Measurements from ENCODE around the gene PRB2. TPM values are rescaled to one million over a fixed set of nuclear protein-coding genes. Genes with fewer than 3 reads are reported as not detected.
"Not testable (repeated sequence)": the region's sequence is repeated elsewhere in the genome, so short reads cannot be mapped to it uniquely, and the experiment has no call there.

The PRB2 gene
- not detected for total RNA-seq

DNA sequence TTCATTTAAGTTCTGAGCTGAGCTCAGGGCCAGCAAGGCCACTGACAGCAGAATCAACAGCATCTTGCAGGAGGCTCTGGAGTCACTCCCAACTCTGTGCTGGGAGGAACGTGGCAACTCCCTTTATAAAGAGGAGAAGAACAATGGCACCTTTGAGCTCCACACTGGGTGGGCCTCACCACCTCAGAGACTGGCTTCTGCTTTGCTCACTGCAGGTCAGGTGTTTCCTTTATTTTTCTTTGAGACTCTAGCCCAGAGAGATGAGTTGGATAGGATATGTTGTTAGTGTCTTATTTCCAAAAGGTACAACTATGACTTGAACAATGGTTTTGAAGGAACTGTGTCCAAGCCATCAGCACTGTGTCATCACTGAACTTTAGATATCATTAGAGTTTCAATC, at the start of gene PRB2:
TSS of gene PRB2 (minus strand) at position 101 of the 400 bp plus-strand sequence. CDS start at position 63, 38 bp downstream.
- H3K4me3 Mint-ChIP-seq; DNase-seq; H3K36me3 Mint-ChIP-seq (ENCODE audit: low read depth); H3K27me3 Mint-ChIP-seq; H3K27ac Mint-ChIP-seq; H3K9me3 Mint-ChIP-seq; POLR2A ChIA-PET; H3K4me1 Mint-ChIP-seq; CTCF ChIA-PET: not testable (repeated sequence)

DNA sequence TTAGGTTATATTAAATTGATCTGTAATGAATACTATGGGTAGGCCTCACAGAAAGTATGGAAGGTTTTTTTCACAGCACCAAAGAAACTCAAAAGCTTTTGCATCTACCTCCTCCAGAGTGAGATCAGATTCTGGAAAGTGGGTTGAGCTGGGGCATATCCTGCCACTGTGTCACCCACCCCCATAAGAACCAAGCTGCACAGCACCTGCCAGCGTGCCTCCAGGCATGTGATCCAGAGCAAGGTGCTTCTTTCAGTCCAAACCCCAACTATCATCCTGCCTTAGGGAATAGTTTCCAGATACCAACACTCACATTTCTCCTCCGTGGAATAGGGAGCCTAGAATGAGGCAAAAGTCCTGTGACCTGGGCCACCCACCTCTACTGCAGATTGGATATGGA, 42.6 kb upstream of the PRB2 start:
- H3K27me3 Mint-ChIP-seq = peaks cover 4% of the 10 kb centered on the region
- CTCF ChIA-PET = interaction anchor here (0.7 kb wide), 1 partner anchor 1726 kb away, joined by 3 read pairs; no protein-coding TSS in a partner anchor
- POLR2A ChIA-PET = no interaction called here

DNA sequence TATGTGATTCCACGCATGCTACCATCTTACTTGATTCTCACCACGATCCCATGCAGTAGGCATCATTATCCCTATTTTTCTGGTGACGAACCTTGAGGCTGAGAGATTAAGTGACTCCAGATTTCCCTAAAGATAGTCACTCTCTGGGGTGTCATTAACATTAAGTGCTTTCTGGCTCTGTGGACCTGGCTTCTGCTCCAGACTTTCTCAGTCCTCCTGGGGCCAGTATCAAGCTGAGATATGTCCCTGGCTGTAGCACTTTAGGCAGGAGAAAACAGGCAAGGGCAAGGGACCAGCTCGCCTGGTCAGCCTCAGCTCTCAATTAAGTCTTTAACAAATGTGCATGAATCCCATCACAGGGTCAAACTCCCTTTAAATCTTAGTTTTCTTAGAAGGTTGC, 38.3 kb upstream of the PRB2 start:
- Mint-ChIP-seq H3K4me1 (no peaks in the 10 kb centered on the region), H3K27ac (no peak overlapping the region), H3K27me3 (peaks cover 8% of the 10 kb centered on the region), H3K36me3 (ENCODE audit: low read depth) (no peaks in the 10 kb centered on the region), H3K4me3 (no peak overlapping the region), H3K9me3 (no peaks in the 10 kb centered on the region)
- no peak for DNase-seq
- ChIA-PET CTCF (no interaction called here), POLR2A (no interaction called here)

More for the DNA sequence above, 42.6 kb upstream of the PRB2 start:
- no peak overlapping the region for H3K27ac Mint-ChIP-seq
- no peak overlapping the region for H3K4me3 Mint-ChIP-seq
- H3K4me1 Mint-ChIP-seq = no peaks in the 10 kb centered on the region
- DNase-seq = no peak
- no peaks in the 10 kb centered on the region for H3K9me3 Mint-ChIP-seq
- no peaks in the 10 kb centered on the region for H3K36me3 Mint-ChIP-seq (ENCODE audit: low read depth)

DNA sequence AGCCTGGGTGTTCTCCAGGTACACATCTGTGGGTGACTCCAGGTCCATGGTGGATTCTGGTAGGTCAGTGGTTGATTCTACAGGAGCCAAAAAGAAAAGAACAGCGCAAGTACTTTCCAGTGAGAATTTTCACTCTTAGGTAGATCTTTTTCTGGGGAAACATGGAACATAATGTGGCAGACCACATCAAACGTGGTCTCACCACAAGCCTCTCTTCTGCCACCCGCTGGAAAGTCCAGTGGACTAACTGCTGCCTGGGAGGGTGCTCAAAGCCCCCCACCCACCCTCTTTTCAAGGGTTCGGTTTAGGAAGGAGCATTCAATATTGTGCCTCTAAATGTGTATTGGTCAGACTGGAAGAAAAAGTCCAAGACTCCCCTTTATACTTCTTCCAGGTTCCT, 36.1 kb upstream of the PRB2 start:
- H3K9me3 Mint-ChIP-seq = no peaks in the 10 kb centered on the region
- H3K4me3 Mint-ChIP-seq = no peak overlapping the region
- H3K27ac Mint-ChIP-seq = no peak overlapping the region
- ChIA-PET CTCF (no interaction called here), POLR2A (no interaction called here)
- H3K36me3 Mint-ChIP-seq (ENCODE audit: low read depth) = no peaks in the 10 kb centered on the region
- no peaks in the 10 kb centered on the region for H3K4me1 Mint-ChIP-seq
- H3K27me3 Mint-ChIP-seq = peaks cover 8% of the 10 kb centered on the region
- no peak for DNase-seq

DNA sequence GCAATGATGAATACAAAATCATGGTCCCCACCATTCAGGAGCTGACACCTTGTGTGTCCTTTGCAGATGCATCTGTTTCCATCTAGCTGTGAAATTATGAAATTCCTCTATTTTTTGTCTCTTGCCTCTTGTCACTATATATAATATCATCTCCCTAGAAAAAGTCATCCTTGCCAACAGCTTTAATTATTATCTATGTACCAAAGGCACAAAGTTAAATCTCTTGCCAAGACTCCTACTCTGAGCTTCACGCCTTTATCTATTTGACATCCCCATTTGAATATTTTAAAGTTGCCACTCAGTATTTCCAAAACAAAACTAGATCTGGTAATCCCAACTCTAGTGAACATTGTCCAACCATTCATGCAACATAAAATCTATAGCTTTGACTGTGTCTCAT, 32.0 kb upstream of the PRB2 start:
- H3K4me1 Mint-ChIP-seq = no peaks in the 10 kb centered on the region
- peaks cover 8% of the 10 kb centered on the region for H3K27me3 Mint-ChIP-seq
- no peak overlapping the region for H3K27ac Mint-ChIP-seq
- H3K4me3 Mint-ChIP-seq = no peak overlapping the region
- DNase-seq = no peak
- ChIA-PET POLR2A (no interaction called here), CTCF (no interaction called here)
- H3K9me3 Mint-ChIP-seq = no peaks in the 10 kb centered on the region
- no peaks in the 10 kb centered on the region for H3K36me3 Mint-ChIP-seq (ENCODE audit: low read depth)

DNA sequence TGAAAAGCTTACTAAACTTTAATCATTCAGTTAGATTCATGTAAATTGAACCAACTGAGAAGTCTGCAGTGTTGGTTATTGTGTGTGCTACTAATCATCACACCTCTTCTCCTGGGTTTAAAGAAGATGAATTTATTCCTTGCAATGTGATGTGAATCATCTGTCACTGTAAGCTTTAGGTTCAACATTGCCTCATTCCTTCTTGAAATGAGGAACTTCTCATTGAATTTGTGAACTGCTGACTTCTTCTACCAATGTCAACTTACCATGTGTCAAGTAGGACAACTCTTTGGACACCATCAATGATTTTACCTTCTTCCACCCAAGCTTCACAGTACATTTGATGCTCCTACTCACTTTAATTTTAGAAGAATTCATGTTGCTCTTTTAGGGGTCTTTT, 17.4 kb upstream of the PRB2 start:
- DNase-seq = no peak
- Mint-ChIP-seq H3K27ac (no peak overlapping the region), H3K4me3 (no peak overlapping the region), H3K4me1 (no peaks in the 10 kb centered on the region), H3K27me3 (no peaks in the 10 kb centered on the region), H3K36me3 (ENCODE audit: low read depth) (no peaks in the 10 kb centered on the region), H3K9me3 (peaks cover 4% of the 10 kb centered on the region)
- ChIA-PET POLR2A (no interaction called here), CTCF (no interaction called here)

DNA sequence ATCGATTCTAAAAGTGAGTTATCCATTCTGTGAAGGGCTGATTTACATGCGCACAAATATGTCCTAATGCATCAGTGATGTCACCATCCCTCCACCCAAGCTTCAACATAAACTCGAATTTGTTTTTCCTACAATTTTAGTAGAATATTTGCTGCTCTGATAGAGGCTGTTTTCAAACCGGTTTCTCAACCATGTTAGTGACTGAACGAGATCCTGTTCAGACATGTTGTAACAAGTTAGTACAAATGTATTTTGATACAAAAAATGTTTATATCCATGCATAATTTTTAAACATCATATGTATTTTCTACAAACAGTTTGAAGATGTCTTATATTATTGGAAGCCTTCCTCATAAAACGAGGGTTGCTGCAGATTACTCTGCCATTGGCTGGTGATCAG, 12.7 kb upstream of the PRB2 start:
- H3K4me1 Mint-ChIP-seq = no peaks in the 10 kb centered on the region
- no peak overlapping the region for H3K27ac Mint-ChIP-seq
- POLR2A ChIA-PET = no interaction called here
- CTCF ChIA-PET = no interaction called here
- H3K36me3 Mint-ChIP-seq (ENCODE audit: low read depth) = no peaks in the 10 kb centered on the region
- H3K27me3 Mint-ChIP-seq = no peaks in the 10 kb centered on the region
- H3K9me3 Mint-ChIP-seq = peaks cover 4% of the 10 kb centered on the region
- no peak for DNase-seq
- H3K4me3 Mint-ChIP-seq = no peak overlapping the region

DNA sequence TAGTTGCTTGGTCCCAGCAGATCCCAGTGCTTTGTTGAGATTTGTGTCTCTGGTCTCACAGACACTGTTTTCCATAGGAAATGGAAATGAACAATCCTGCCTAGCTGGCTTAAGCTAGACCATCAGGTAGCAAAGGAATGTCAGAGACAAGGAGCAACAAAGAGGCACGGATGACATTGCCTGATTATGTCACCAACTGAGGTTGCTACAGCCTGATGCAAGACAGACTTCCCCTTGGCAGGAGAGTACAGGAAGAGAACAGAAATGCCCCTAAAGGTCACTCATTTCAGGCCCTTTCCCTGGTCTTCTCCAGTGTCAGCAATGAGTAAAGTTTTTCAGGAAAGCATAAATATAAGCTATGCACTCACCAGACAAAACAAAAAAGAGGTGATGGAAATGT, 2.0 kb upstream of the PRB2 start:
- POLR2A ChIA-PET = no interaction called here
- DNase-seq = no peak
- H3K4me1 Mint-ChIP-seq = no peaks in the 10 kb centered on the region

DNA sequence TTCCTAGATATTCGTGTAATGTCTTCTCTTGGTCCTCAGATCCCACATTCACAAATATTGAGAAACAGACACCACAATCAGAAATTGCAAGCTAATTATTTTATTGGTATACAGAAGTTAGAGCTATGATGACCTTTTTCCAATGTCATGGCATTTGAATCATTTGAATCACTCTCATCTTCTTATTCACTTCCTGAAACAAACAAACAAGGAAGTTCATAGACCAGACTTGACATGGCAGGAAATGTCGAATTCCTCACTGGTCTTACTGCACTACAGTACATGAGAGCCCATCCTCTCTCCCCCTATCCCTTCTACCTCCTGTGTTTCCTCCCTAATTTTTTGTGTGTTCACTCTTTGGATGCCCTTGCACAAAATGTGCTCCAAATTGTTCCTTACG, 3.9 kb downstream of the PRB2 start:
- H3K27ac Mint-ChIP-seq; H3K9me3 Mint-ChIP-seq; H3K4me3 Mint-ChIP-seq; H3K4me1 Mint-ChIP-seq; DNase-seq; H3K27me3 Mint-ChIP-seq; H3K36me3 Mint-ChIP-seq (ENCODE audit: low read depth); CTCF ChIA-PET; POLR2A ChIA-PET: not testable (repeated sequence)

More for the DNA sequence above, 2.0 kb upstream of the PRB2 start:
- Mint-ChIP-seq H3K36me3 (ENCODE audit: low read depth) (no peaks in the 10 kb centered on the region), H3K27me3 (peaks cover 4% of the 10 kb centered on the region), H3K4me3 (no peak overlapping the region), H3K27ac (no peak overlapping the region), H3K9me3 (no peaks in the 10 kb centered on the region)
- CTCF ChIA-PET = no interaction called here

DNA sequence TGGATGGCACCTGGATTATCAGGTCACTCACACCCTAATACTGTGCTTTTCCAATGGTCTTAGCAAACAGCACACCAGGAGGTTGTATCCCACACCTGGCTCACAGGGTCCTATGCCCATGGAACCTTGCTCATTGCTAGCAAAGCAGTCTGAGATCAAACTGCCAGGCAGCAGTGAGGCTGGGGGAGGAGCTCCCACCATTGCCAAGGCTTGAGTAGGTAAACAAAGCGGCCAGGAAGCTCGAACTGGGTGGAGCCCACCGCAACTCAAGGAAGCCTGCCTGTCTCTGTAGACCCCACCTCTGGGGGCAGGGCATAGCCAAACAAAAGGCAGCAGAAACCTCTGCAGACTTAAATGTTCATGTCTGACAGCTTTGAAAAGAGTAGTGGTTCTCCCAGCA, 17.9 kb downstream of the PRB2 start:
- CTCF ChIA-PET, POLR2A ChIA-PET: not testable (repeated sequence)
- peaks cover 41% of the 10 kb centered on the region for H3K9me3 Mint-ChIP-seq

DNA sequence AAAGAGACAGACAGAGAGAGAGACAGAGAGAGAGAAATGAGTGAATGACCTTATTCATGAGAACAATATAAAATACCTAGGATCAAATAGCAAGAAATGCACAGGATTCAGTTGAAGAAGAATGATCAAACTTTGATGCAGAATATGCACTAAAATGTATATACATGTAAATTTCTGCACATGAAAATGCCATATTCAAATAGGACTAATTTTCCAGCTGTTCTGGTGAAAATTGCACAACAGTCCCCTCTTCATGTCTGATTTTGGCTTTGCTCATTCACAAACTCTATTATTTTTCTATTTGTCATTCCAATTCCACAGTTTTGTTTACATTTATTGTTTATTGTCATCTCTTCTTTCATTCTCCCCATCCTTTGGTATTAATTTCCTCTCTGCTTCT, 34.2 kb downstream of the PRB2 start:
- no peak overlapping the region for H3K4me3 Mint-ChIP-seq
- no peaks in the 10 kb centered on the region for H3K27me3 Mint-ChIP-seq
- peaks cover 3% of the 10 kb centered on the region for H3K9me3 Mint-ChIP-seq
- H3K36me3 Mint-ChIP-seq (ENCODE audit: low read depth) = no peaks in the 10 kb centered on the region
- H3K4me1 Mint-ChIP-seq = no peaks in the 10 kb centered on the region
- no peak overlapping the region for H3K27ac Mint-ChIP-seq
- CTCF ChIA-PET = no interaction called here
- no peak for DNase-seq
- POLR2A ChIA-PET = no interaction called here

More for the DNA sequence above, 17.9 kb downstream of the PRB2 start:
- not testable (repeated sequence) for H3K36me3 Mint-ChIP-seq (ENCODE audit: low read depth); H3K4me3 Mint-ChIP-seq; H3K27ac Mint-ChIP-seq; H3K4me1 Mint-ChIP-seq; DNase-seq; H3K27me3 Mint-ChIP-seq

DNA sequence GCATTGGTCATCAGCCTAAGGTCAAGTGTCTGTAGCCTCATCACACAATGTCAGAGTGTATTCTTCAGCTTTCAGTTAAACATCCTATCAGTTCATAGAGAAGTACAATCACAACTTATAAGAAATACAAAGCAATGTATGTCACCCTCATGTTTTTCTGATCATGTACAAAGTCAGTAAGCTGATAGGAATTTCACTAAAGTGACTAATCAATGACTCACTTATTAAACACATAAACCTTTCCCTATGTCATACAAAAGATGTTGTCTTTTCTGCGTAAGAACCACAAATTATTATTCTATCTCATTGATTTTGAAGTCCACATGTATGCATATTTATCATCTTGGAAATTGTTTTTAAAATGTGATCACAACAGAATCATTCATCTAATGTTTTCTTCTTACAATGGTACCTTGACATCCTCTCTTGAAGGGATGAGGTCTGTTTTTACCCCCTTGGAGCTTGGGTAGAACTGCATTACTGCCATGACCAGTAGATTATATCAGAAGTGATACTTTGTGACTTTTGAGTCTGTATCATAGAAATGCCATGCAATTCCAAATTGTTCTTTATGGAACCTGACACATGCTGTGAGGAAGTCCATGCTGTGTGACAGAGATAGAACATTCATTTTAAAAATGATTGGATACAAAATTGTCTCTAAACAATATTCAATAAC, 35.0 kb downstream of the PRB2 start:
- H3K4me1 Mint-ChIP-seq; POLR2A ChIA-PET; CTCF ChIA-PET; H3K27me3 Mint-ChIP-seq; H3K4me3 Mint-ChIP-seq; H3K9me3 Mint-ChIP-seq; H3K36me3 Mint-ChIP-seq (ENCODE audit: low read depth); DNase-seq; H3K27ac Mint-ChIP-seq: not testable (repeated sequence)

DNA sequence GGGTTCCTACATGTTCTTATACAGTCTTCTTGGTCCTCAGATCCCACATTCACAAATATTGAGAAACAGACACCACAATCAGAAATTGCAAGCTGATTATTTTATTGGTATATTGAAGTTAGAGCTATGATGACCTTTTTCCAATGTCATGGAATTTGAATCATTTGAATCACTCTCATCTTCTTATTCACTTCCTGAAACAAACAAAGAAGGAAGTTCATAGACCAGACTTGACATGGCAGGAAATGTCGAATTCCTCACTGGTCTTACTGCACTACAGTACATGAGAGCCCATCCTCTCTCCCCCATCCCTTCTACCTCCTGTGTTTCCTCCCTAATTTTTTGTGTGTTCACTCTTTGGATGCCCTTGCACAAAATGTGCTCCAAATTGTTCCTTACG, 43.6 kb downstream of the PRB2 start:
- H3K27me3 Mint-ChIP-seq; DNase-seq; CTCF ChIA-PET; H3K9me3 Mint-ChIP-seq; POLR2A ChIA-PET; H3K4me1 Mint-ChIP-seq; H3K27ac Mint-ChIP-seq; H3K36me3 Mint-ChIP-seq (ENCODE audit: low read depth); H3K4me3 Mint-ChIP-seq: not testable (repeated sequence)

DNA sequence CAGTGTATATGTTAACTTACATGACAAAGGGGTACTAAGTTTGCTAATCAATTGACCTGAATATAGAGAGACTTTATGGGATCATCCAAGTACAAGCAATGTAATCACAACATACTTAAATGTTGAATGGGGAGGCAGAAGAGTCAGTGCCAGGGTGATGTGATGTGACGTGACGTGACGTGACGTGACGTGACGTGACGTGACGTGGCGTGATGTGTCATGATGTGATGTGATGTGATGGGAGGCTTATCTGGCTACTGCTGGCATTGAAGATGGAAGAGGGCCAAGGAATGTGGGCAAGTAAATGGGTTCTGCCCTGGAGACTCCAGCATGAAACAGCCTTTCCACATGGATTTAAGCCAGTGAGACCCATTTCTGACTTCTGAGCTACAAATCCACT, 46.9 kb downstream of the PRB2 start:
- DNase-seq = no peak

DNA sequence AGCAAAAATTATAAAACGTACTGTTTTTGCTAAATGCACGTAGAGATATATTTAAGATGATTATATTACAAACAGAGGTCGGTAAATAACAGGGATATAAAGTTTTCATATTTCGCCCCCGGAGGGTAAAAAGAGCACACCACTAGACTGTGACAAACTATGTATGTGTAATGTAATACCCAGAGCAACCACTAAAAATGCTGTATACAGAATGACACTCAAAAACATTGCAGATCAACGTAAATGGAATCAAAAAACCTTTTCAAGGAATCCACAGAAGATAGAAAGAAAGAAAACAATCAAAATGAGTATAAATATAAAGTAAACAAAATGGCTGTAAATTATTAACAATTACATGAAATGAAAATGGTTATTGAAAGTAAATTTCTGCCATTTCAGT, 47.6 kb downstream of the PRB2 start:
- no peak overlapping the region for H3K4me3 Mint-ChIP-seq
- no peak overlapping the region for H3K27ac Mint-ChIP-seq
- H3K27me3 Mint-ChIP-seq = no peaks in the 10 kb centered on the region
- CTCF ChIA-PET = no interaction called here
- POLR2A ChIA-PET = no interaction called here
- no peaks in the 10 kb centered on the region for H3K4me1 Mint-ChIP-seq
- H3K9me3 Mint-ChIP-seq = no peaks in the 10 kb centered on the region
- no peak for DNase-seq
- no peaks in the 10 kb centered on the region for H3K36me3 Mint-ChIP-seq (ENCODE audit: low read depth)

More for the DNA sequence above, 46.9 kb downstream of the PRB2 start:
- Mint-ChIP-seq H3K4me1 (no peaks in the 10 kb centered on the region), H3K27ac (no peak overlapping the region), H3K27me3 (no peaks in the 10 kb centered on the region), H3K9me3 (no peaks in the 10 kb centered on the region), H3K36me3 (ENCODE audit: low read depth) (no peaks in the 10 kb centered on the region), H3K4me3 (no peak overlapping the region)
- POLR2A ChIA-PET = no interaction called here
- CTCF ChIA-PET = no interaction called here
